Smooth muscle cell (in vitro differentiated cells): ENCODE measurements around the gene VPS36. TPM values are rescaled to one million over a fixed set of nuclear protein-coding genes. Genes with fewer than 3 reads are reported as not detected.

ENCODE experiments used
- DNase-seq: peaks from one replicate; lab custom pipeline; 2025; ENCODE audit not compliant: unreplicated experiment; lab: John Stamatoyannopoulos, UW
- H2AFZ ChIP-seq: fragments of 200-600 bp; sonication (generic); 2 replicates; pipeline ENCODE4 v1.6.0; 2016; ENCODE audit warnings: antibody characterized with exemption, low read depth, mild to moderate bottlenecking
- H3F3A ChIP-seq: fragments of 200-600 bp; sonication (generic); 2 replicates; pipeline ENCODE4 v1.6.0; 2017; ENCODE audit warnings: antibody characterized with exemption, low read depth
- H3K27ac ChIP-seq: fragments of 200-600 bp; sonication (generic); 2 replicates; pipeline ENCODE4 v1.5.1; 2016; ENCODE audit warnings: low read depth, mild to moderate bottlenecking
- H3K27me3 ChIP-seq: fragments of 200-600 bp; sonication (generic); 2 replicates; pipeline ENCODE4 v1.6.1; 2016; ENCODE audit warnings: low read depth, mild to moderate bottlenecking
- H3K36me3 ChIP-seq: fragments of 200-600 bp; sonication (generic); 2 replicates; pipeline ENCODE4 v1.5.1; 2016; ENCODE audit warnings: low read depth
- H3K4me1 ChIP-seq: fragments of 200-600 bp; sonication (generic); 2 replicates; pipeline ENCODE4 v1.5.1; 2016; ENCODE audit warnings: low read depth
- H3K4me2 ChIP-seq: fragments of 200-600 bp; sonication (generic); 2 replicates; pipeline ENCODE4 v1.6.0; 2016; ENCODE audit warnings: mild to moderate bottlenecking
- H3K4me3 ChIP-seq: fragments of 200-600 bp; sonication (generic); 2 replicates; pipeline ENCODE4 v1.5.1; 2016; ENCODE audit warnings: mild to moderate bottlenecking
- H3K79me2 ChIP-seq: fragments of 200-600 bp; sonication (generic); 2 replicates; pipeline ENCODE4 v1.6.0; 2016; ENCODE audit warnings: low read depth, mild to moderate bottlenecking
- H3K9ac ChIP-seq: fragments of 200-600 bp; sonication (generic); 2 replicates; pipeline ENCODE4 v1.6.0; 2016; ENCODE audit warnings: low read depth
- H3K9me3 ChIP-seq: fragments of 200-600 bp; sonication (generic); replicated peaks from 2 replicates; pipeline ENCODE4 v1.5.1; 2016; ENCODE audit warnings: low read depth
- H4K20me1 ChIP-seq: fragments of 200-600 bp; sonication (generic); 2 replicates; pipeline ENCODE4 v1.6.0; 2016; ENCODE audit warnings: low read depth
- CTCF ChIP-seq: fragments of 200-600 bp; sonication (generic); IDR thresholded peaks from 2 replicates; pipeline ENCODE4 v1.5.1; 2017; ENCODE audit warnings: borderline replicate concordance, mild to moderate bottlenecking, antibody characterized with exemption; ENCODE audit not compliant: insufficient read depth, poor library complexity, severe bottlenecking
- WGBS: methylation state at CpG from one replicate; pipeline ENCODE4 v1.1.7; 2016; ENCODE audit warnings: low lambda C conversion rate; 5-methylcytosine and 5-hydroxymethylcytosine counted together
- polyA plus RNA-seq: library from polyadenylated mRNA; unstranded; fragments of >200 nt; fragmentation: Nextera tagmentation; extraction: Ambion mirVana; gene quantifications from 2 replicates; pipeline ENCODE4 v1.2.1, GENCODE V29; 2016
- small RNA-seq: library from RNA; depleted of rRNA; stranded (forward); fragments of <200 nt; gene quantifications from one replicate; pipeline ENCODE3, GENCODE V24; 2014
- total RNA-seq: library from RNA; depleted of rRNA; stranded (reverse); fragments of >200 nt; gene quantifications from 2 replicates; pipeline ENCODE4 v1.2.3, GENCODE V29; 2014

The VPS36 gene
- total and polyA plus RNA-seq, 2 experiments from 2014 or later = 18.2 to 31.7 TPM

DNA sequence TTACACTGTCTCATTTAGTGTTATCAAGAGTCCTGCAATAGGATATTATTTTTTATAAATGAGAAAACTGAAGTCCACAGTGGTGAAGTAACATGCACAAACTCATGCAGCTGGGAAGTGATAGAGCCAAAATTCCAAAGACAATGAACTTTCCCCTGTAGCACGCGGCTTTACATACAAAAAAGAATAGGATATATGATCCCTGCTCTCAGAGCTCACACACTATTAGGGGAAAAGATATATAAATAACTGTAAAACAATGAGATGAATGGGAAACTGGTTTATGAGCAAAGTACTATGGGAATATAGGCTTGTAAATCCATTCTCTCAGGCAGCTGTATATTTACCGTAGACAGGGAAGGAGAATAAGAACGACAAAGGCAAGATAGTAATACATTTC, 84.1 kb downstream of the VPS36 start:
- H3K4me2 ChIP-seq = no peak overlapping the region
- H3K4me3 ChIP-seq = no peak overlapping the region
- H4K20me1 ChIP-seq = no peaks in the 10 kb centered on the region
- H3K36me3 ChIP-seq = no peaks in the 10 kb centered on the region
- WGBS = 91% methylated on average over 4 of the region's 4 CpGs
- DNase-seq = no peak
- no peaks in the 10 kb centered on the region for H3F3A ChIP-seq
- H3K27ac ChIP-seq = no peak overlapping the region
- no peaks in the 10 kb centered on the region for H3K79me2 ChIP-seq
- no peak overlapping the region for H3K9ac ChIP-seq
- H2AFZ ChIP-seq = no peak overlapping the region
- peaks cover 2% of the 10 kb centered on the region for H3K4me1 ChIP-seq
- H3K9me3 ChIP-seq = no peaks in the 10 kb centered on the region
- H3K27me3 ChIP-seq = no peaks in the 10 kb centered on the region
- no peak for TF ChIP-seq CTCF

Small RNA genes within 50 kb of the gene (small RNA-seq; reads per million reads assigned to genes)
- gene RNY4P24 = not detected

Other genes with a start within 250 kb of the VPS36 start
- 0.54 and 0.67 TPM in 2 replicates for gene THSD1, start 44.5 kb downstream of the VPS36 start, total RNA-seq
- gene THSD1, start 44.5 kb downstream of the VPS36 start, polyA plus RNA-seq = 0.08 and 1.1 TPM in 2 replicates
- 19.6 and 24.9 TPM in 2 replicates for gene CKAP2, start 4.8 kb upstream of the VPS36 start, total RNA-seq
- 11.8 and 14.4 TPM in 2 replicates for gene CKAP2, start 4.8 kb upstream of the VPS36 start, polyA plus RNA-seq
- gene HNRNPA1L2, start 191.8 kb upstream of the VPS36 start, total RNA-seq = 4.7 and 7.8 TPM in 2 replicates
- gene HNRNPA1L2, start 191.8 kb upstream of the VPS36 start, polyA plus RNA-seq = 9.5 and 11.9 TPM in 2 replicates
- 42.9 and 54.3 TPM in 2 replicates for gene SUGT1, start 202.2 kb upstream of the VPS36 start, total RNA-seq
- 64.4 and 78.8 TPM in 2 replicates for gene SUGT1, start 202.2 kb upstream of the VPS36 start, polyA plus RNA-seq